ENCODE data around the gene NUDT17. TPM values are rescaled to one million over a fixed set of nuclear protein-coding genes. Genes with fewer than 3 reads are reported as not detected.

NUDT17 gene
- 7.8 and 8.1 TPM in 2 replicates for polyA plus RNA-seq (2012; rRNA removed)
- polyA plus RNA-seq (2012; cell fraction: cytosol; rRNA removed): 4.3 and 5.9 TPM in 2 replicates
- polyA plus RNA-seq (2012; cell fraction: nucleus; rRNA removed): 20.7 and 25.9 TPM in 2 replicates

GRCh38 chr1:145845514-145846161 lies at the start of gene NUDT17:
Gene NUDT17, plus strand, starts transcription at chr1:145845630. Its CDS starts 11 bp downstream, at chr1:145845641.
- Histone ChIP-seq H3K4me1 (ENCODE audit: control insufficient read depth in 1 of 2, insufficient read depth in 2 of 2, low read depth in 1 of 2, low read length in 1 of 2) (peaks cover 3 to 14% of the 10 kb centered on the region in 2 experiments; a peak in 2 of 4 replicates), H3K36me3 (replicated peaks in 1 of 2; ENCODE audit: control insufficient read depth in 1 of 2, insufficient read depth in 2 of 2, low read length in 1 of 2) (peaks cover 33 to 59% of the 10 kb centered on the region in 2 experiments), H3K79me2 (ENCODE audit: insufficient read depth) (no peaks in the 10 kb centered on the region), H3K4me3 (ENCODE audit: low read depth in 2 of 2, low read length in 1 of 2) (peak within 1 kb of the TSS; percentile 60 to 68), H3K9me2 (no peaks in the 10 kb centered on the region), H4K20me1 (ENCODE audit: insufficient read depth) (no peaks in the 10 kb centered on the region), H3K9ac (peak within 1 kb of the TSS; percentile 73), H2AFZ (ENCODE audit: low read depth) (peak within 1 kb of the TSS; percentile 77), H3K27me3 (ENCODE audit: insufficient read depth) (no peaks in the 10 kb centered on the region), H3K9me3 (no peaks in the 10 kb centered on the region), H3K27ac (ENCODE audit: low read depth in 2 of 2, low read length in 1 of 2) (peak within 1 kb of the TSS; percentile 49 to 73; a peak in 3 of 4 replicates), H3K4me2 (peak within 1 kb of the TSS; percentile 96), H3F3A (replicated peaks; ENCODE audit: insufficient read depth) (peaks cover 50% of the 10 kb centered on the region)
- POLR2A ChIA-PET: interaction anchor here (0.7 to 5.6 kb wide), 3 partner anchors 13 to 81 kb away, joined by 3 to 66 read pairs (median 4); partner anchors contain the start of genes PIAS3, POLR3C, RBM8A and RNF115
- peak; percentile 90 for DNase-seq
- WGBS (ENCODE audit: low lambda C conversion rate): 9% methylated on average over 37 of the region's 50 CpGs
- CTCF ChIA-PET: interaction anchor here (0.6 to 5.7 kb wide), 41 partner anchors 9 to 247 kb away, joined by 3 to 162 read pairs (median 6); partner anchors contain the start of genes ANKRD34A, ANKRD35, HJV and ITGA10
- peak; percentile 55; the same call in 1 of the 2 replicates for TF ChIP-seq MXI1 (IDR thresholded peaks at IDR 0.05; ENCODE audit: low read depth, low read length)
- TF ChIP-seq FOXM1 (IDR thresholded peaks at IDR 0.05; ENCODE audit: low read depth): no peak
- no peak for TF ChIP-seq USF2 (IDR thresholded peaks at IDR 0.05; ENCODE audit: borderline replicate concordance, low read depth, low read length)
- TF ChIP-seq EP300 (IDR thresholded peaks at IDR 0.05; ENCODE audit: borderline replicate concordance in 1 of 2, low read depth in 1 of 2, low read length in 1 of 2): 0 out of 4 replicates have a peak, but pooled peaks of 1 of the 2 experiments have one; percentile 26
- peak; percentile 41 for TF ChIP-seq CHD2 (IDR thresholded peaks at IDR 0.05; ENCODE audit: low read length, partially characterized antibody)
- TF ChIP-seq CTCF (IDR thresholded peaks at IDR 0.05): peak; percentile 97
- TF ChIP-seq FOXJ3 (CRISPR knock-in tag; IDR thresholded peaks at IDR 0.05): no peak
- no peak for TF ChIP-seq USF1 (IDR thresholded peaks at IDR 0.05; ENCODE audit: borderline replicate concordance, low read depth)
- TF ChIP-seq POLR2AphosphoS5 (IDR thresholded peaks at IDR 0.05; ENCODE audit: low read depth, low read length): peak; percentile 51; the same call in 1 of the 2 replicates
- TF ChIP-seq SMC3 (IDR thresholded peaks at IDR 0.05; ENCODE audit: low read depth, low read length): peak; percentile 75
- no peak for TF ChIP-seq RFX5 (IDR thresholded peaks at IDR 0.05; ENCODE audit: low read length)
- TF ChIP-seq TCF12 (IDR thresholded peaks at IDR 0.05): no peak
- TF ChIP-seq RXRA (IDR thresholded peaks at IDR 0.05; ENCODE audit: borderline replicate concordance, low read depth): no peak
- no peak for TF ChIP-seq REST (IDR thresholded peaks at IDR 0.05; ENCODE audit: low read depth, low read length)
- TF ChIP-seq JUND (IDR thresholded peaks at IDR 0.05): no peak
- no peak for TF ChIP-seq EZH2phosphoT487 (IDR thresholded peaks at IDR 0.05; ENCODE audit: borderline replicate concordance, low read depth)
- TF ChIP-seq TEAD4 (IDR thresholded peaks at IDR 0.05; ENCODE audit: borderline replicate concordance, insufficient read depth): 0 out of 2 replicates have a peak, but pooled peaks have one; percentile 27
- peak; percentile 64 for TF ChIP-seq TAF1 (IDR thresholded peaks at IDR 0.05; ENCODE audit: borderline replicate concordance, low read depth, low read length)
- TF ChIP-seq NFIC (IDR thresholded peaks at IDR 0.05; ENCODE audit: borderline replicate concordance): no peak
- TF ChIP-seq ZBTB33 (IDR thresholded peaks at IDR 0.05; ENCODE audit: borderline replicate concordance, low read depth): no peak
- TF ChIP-seq MEF2A (IDR thresholded peaks at IDR 0.05; ENCODE audit: borderline replicate concordance, low read depth): no peak
- peak; percentile 80 for TF ChIP-seq YY1 (IDR thresholded peaks at IDR 0.05; ENCODE audit: low read depth)
